GM21528 (cell line): ENCODE data around the gene AGAP1.

Experiments
- ATAC-seq: cut with Tn5 transposase; IDR thresholded peaks from one replicate; pipeline ENCODE4 v1.9.1; 2021; ENCODE audit warnings: mild to moderate bottlenecking, moderate library complexity; ENCODE audit not compliant: unreplicated experiment, low FRiP score

AGAP1 gene

DNA sequence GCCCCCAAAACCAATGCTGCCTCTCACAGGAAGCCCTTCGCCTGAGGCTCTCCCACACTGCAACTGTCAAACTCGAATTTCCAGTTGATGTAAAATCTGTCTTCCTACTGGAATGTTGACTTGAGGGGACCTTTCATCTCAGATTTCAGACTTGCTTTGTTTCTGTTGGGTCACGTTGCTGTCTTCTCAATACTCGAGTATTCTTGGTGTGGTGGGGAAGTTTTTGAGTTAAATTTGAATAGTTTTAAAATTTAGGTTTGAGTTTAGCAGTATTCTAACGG is 50.8 kb downstream of the AGAP1 start:
- ATAC-seq: no peak

DNA sequence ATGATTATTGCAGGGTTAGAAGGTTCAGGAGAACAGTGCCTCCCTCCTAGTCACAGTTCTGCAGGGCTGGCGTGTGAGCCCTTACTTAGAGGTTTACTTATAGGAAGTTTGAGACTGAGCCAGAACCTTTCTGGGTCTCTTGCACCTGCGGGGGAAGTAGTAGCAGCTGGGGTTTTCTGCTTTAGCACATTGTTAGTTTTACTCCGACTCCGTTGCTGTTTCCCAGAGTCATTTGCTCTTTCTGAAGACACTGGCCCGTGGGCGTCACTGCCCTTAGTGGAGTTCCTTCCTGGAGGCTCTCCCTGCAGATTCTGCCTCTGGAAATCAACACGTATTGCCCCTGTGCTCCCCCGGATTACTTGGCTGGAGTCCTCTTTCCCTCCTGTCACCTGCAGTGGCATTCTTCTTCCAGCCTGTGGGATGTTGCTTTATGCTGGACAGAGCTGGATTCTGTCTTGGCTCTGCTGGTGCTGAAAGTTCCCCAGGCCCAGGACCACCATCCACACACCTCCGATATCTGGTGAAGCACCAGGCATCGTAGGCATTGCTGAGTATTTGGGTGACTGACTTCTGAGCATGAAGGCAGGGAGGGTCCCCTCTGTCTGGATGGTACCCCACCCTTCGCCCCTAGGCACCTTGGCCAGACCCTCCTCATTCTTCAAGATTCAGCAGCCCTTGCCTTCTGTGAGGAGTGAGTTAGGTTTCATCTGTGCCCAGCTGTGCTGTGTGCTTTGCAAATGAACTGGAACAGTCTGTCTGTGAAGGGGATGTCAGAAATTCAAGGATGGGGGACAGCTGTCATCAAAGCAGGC is 51.7 kb downstream of the AGAP1 start:
- ATAC-seq: no peak

DNA sequence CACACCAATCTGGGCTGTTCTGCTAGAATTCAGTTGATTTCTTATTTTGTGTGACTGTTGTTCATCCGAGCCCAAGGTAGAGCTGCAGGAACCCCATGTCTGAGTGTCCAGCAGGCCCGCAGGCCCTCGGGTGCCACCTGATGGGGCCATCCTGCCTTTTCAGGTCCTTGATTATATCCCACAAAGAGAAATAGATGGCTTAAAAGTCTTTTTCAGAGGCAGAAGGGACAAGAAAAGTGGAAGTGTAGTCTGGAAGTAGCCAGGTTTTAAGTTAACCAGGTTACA is 52.2 kb downstream of the AGAP1 start:
- ATAC-seq: no peak

DNA sequence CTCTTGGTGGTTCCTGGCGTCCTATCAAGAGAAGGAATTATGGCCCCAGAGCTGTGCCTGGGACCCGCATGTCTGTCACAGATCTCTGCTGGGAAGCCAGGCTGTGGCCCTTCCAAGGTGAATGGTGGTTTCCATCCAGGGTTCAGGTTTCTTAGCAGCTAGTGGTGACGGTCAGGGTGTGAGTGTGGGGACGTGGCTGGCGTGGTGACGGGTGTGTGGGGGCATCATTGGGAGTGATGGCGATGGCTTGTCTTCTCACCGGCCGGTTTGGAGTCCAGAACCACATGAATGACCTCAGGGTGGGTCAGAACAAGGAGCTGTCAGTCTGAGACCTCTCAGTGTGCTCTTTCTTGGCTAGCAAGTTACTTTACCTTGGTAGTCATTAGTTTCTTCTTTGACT is 52.6 kb downstream of the AGAP1 start:
- no peak for ATAC-seq

DNA sequence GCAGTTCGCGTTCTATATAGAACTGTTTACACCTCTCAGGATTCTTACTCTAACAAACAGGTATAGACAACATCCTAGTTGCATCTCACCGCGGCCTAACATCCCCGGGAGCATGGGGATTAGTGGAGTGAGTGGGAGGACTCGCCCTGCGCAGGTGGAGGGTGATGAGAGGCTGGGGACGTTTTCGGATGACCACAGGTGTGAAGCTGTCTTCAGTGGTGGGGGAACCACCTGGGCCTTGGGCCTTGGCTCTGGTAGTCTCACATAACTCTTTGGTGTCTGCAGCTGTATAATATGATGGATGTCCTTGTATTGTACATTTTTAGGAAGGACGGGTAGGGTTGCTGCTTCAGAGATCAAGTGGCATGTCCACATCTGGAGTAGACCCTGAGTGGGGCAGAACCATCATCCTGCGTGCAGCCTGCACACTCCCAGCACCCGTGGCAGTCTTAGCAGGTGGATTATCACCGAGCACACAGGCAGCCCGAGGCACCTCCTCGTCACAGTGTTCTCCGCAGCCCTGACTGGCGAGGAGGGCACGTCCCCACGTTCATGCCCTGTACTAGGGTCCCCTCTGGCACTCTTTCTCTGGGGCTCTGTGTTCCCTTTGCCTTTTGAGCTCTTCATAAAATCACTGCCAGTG is 56.0 kb downstream of the AGAP1 start:
- ATAC-seq: no peak

DNA sequence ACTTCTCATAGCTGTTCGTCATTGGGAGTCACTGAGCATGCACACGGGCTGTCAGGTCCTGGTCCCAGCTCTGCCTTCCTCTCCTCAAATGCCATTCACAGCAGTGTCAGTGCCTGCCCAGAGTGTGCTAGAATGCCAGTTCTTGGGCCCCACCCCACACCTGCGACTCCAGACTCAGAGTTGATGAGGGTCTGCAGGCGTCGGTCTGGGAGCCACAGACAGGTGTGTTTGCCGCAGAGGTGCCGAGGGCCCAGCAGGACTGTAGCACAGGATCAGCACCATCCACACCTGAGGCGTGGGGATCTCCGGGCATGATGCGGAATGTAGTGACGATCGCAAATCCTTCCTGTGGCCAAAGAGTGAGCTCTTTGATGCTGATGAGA is 56.5 kb downstream of the AGAP1 start:
- no peak for ATAC-seq

DNA sequence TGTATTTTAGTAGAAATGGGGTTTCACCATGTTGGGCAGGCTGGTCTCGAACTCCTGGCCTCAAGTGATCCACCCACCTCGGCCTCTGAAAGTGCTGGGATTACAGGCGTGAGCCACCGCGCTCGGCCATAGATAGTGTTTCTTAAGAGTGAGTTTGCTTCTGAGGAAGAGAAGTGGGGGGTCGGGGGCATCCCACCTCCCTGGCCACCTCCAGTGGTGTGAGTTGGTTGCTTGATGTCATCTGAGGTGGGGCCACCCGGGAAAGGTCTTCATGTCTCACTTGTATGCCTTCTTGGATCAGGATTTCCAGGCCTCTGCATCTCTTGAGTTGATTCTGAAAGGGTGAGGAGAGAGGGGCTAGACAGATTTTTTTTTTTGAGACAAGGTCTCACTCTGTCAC is 57.1 kb downstream of the AGAP1 start:
- no peak for ATAC-seq

DNA sequence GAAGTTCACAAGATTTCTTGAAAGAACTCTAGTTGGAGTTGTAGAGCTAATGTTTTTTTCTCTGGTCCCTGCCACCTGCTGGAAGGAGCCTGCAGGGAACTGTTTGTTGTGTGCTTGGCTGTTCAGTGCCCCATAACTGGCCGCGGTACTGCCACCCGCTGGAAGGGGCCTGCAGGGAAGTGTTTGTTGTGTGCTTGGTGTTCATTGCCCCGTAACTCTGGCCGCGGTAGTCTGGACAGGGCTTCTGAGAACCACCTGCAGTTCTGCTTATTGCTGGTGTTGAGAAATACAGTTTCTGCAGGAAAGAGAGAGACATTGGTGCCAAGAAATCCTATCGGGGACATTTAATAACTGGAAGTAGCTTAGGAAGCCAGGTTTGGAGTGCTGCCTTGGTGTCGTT is 58.1 kb downstream of the AGAP1 start:
- no peak for ATAC-seq

DNA sequence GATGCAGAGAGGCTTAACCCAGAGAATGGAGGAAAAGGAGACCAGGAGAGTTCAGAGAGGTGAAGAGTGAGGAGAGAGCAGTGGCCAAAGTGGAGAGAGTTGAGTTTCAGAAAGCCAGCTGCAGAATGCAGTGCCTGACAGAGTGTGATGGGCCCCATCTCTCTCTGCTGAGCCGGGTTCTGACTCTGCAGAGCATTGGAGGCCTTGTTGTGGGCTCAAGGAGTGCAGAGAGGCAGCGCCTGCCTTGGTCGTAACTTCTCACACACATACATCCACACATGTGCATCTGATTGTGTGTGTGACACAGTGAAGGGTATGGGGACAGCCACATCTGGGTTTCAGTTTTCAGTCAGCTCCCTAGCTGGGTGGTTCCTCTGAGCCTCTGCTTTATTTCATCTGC is 58.8 kb downstream of the AGAP1 start:
- ATAC-seq: no peak

DNA sequence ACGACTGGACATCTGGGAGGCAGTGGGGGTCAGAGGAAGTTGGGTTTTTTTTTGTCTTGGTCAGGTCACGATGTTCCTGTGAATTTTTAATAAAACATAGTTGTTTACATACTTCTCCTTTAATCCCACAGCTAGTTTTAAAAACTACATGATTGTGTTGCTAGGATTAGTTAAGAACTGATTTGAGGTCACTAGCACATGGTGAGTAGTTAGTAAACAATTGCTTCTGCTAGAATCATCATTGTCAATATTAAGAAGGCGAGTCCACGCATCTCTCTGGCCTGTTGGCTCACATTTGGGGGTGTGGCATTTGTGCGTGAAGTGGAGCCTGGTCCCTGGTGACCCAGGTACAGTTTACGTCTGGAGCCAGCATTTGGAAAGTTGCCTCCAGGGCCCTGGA is 59.4 kb downstream of the AGAP1 start:
- no peak for ATAC-seq

DNA sequence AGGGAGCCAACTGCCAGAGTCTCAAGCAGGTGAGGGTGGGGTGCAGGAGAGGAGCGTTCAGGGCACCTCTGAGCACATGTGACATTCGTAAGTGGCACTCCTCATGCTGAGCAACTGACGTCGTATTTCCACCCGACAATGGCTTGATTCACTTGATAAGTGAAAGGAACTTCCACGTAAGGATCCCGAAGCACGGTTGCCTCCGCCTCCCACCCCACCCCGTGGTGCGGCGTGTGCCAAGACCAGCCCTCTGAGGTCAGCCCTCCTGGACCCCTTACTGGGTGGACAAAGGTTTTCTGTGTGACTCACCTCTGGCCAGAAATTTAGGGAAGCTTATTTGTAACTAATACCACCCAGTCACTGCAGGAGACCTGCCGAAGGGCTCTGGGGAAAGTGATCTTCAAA is 59.9 kb downstream of the AGAP1 start:
- no peak for ATAC-seq

DNA sequence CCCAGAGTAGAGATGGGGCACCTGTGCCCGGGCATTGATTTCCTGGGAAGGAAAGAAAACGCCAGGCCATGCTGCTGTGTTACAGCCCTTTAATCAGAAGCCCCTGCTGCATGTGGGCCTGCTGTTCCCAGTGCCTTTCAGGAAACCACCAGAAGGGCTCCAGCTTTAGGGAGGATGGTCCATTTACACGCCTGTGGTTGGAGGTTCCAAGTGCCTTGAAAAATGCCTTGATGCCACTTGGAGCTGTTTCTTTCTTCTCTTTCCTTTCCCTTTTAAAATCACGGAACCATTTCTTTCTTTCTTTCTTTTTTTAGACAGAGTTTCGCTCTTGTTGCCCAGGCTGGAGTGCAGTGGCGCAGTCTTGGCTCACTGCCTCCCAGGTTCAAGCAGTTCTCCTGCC is 60.5 kb downstream of the AGAP1 start:
- ATAC-seq: no peak

DNA sequence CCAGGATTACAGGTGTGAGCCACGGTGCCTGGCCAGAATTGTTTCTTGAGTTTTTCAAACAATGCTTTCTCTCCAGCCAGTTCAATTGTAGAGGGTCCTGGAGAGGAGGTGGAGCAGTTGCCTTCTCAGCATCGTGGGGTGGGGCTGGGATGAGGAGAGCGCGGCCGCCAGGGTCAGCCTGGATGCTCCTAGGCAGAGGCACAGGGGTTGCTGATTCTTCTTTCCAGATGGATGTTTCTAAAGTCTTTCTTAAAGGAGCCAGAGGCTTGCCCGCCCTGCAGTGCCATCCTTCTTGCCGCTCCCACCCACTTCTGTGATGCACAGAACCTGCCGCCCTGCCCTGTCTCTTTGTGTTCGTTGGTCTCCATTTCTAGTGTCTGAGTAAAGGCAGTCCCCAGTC is 61.1 kb downstream of the AGAP1 start:
- no peak for ATAC-seq

DNA sequence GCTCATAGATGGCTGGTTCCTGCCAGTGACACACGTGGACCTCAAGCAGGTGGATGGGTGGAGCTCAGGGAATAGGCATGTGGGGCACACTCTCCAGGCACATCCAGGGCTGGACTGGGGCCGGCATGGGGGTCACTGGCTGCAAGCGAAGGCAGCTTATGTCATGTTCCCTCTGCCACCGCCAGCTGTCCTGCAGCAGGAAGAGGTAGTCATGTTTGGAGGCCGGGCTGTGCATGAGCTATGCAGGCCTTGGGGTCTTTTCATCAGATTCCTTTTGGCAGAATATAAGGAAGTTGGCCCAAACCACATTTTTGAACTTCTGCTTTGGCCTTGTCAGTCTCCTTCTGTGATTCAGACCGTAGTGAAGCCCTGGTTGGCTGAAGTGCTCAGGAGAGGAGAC is 61.5 kb downstream of the AGAP1 start:
- ATAC-seq: no peak

DNA sequence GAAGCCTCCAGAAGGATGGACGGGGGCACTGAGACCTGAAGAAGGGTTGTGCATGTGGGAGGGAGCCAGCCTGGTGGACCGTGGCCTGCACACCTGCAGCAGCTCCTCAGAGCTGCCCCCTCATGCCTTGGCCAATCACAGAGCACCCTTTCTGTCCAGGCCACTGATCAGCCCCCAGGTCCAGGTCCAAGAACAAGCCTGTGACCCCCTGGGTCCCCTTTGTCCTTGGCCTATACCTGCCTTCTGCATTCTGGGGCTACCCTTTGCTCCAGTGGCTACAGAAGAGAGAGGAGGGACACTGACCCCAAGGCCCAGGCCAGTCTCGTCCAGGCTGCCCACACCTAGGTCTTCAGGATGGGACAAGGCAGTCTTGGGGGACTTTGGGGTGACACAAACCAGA is 62.2 kb downstream of the AGAP1 start:
- no peak for ATAC-seq

DNA sequence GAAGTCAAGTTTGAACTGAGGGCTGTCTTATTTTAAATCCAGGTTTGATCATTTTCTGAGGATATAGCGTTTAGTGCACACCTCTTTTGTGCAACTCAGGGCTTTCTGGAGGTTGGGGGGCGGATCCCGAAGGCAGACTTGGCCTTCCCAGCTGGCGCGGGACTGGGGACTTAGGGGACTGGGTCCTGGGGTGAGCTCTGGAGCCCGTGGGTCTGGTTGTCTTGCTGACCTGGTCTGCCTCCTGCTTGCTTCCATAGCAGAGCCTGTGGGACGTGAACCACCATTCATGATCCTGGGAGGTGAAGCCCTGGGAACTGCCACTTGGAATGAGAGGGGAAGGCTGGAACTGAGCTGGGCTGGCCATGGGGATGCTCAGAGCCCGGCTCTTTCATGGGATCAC is 63.1 kb downstream of the AGAP1 start:
- no peak for ATAC-seq

DNA sequence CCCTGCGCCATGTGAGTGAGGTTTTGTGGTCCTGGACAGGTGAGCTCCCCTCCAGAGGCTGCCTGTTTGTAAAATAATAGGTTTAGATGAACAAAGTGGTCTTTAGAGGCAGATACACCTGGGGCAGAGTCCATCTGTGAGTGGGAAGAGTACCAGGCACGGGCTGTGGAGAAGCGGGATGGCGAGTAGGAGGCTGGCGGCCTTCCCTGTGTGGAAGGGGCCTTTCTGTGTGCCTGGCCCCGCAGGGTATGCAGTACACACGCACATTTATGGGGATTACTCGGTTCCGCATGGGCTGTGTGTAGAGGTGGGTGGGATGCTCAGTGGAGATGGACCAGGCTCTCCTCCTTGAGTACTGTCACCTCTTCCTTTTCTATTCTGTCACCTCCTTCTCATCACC is 64.1 kb downstream of the AGAP1 start:
- no peak for ATAC-seq

DNA sequence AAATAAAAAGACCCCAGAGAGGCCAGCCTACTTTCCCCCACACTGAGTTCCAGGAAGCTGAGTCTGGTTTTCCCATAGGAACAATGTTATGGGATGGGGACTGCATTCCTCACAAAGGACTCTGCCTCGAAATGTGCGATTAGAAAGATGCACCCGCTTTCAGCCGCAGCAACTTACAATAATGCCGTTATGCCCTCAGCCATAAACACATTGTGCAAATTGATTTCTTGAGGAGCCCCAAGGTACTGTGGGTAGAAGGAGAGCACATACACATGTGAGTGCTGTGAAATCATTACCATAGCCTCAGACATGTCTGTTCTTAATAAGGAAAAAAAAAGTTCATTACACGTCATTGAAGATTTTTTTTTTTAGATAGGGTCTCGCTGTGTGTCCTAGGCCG is 64.7 kb downstream of the AGAP1 start:
- no peak for ATAC-seq

DNA sequence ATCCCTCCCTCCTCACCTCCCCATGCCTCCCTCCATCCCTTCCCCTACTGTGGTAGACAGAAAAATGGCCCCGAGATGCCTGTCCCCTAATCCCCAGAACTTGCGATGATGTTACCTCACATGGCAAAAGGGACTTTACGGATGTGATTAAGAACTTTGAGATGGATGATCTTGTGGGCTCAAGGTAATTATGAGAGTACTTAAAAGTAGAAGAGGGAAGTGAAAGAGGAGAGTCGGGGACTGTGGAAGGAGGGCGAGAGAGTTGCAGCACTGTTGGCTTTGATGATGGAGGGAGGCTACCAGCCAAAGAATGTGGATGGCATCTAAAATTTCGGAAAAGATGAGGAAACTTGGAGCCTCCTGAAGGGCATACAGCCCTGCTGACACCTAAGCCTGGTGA is 66.5 kb downstream of the AGAP1 start:
- ATAC-seq: no peak

DNA sequence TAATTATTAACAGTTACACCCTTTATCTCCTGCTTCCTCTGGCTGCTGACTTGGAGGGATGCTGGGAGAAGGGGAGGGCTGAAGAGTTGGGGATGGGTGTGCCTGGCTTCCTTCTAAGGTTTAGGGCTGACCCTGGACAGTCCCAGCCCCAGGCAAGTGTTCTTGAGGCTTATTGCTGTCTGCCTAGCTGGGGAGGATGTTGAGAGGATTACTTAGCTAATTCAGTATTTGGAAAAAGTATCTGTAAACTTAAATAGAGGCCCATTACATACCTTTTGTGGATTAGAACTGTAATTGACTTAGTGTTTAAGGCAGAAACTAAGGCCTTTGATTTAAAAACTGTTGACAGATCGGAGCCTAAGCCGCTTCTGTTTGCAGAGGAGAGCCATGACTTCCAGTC is 67.6 kb downstream of the AGAP1 start:
- no peak for ATAC-seq

DNA sequence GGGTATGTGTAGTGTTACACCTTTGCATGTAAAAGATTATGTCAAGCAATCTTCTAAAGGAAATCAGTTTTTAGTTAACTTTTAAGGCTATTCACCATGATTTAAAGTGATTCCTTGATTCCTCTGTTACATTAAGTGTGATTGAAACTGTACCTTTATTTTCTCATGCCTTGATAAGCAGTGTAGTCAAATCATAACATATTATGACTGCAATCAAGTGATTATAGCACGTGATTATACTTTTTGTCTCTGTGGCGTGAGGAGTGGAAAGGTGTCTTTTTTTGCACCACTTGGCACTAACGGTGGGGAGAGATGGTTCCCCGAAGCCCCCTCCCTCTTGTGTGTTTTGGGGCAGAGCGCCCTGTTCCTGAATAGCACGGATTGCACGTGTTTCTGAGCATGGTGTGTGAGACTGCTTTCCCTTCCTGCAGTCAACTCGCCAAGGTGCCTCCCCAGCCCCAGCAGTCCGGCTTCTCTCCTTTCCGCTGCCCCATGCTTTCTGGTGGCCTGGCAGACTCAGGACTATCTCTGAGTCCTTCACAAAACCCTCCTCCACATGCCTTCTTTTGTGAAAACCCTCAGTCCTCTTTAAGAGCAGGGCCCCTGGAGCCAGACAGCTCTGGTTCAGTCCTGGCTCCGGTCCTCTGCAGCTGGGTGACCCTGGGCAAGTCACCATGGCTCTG is 68.4 kb downstream of the AGAP1 start:
- no peak for ATAC-seq
